ENCODE results near the gene PRUNE2.

PRUNE2 gene

DNA sequence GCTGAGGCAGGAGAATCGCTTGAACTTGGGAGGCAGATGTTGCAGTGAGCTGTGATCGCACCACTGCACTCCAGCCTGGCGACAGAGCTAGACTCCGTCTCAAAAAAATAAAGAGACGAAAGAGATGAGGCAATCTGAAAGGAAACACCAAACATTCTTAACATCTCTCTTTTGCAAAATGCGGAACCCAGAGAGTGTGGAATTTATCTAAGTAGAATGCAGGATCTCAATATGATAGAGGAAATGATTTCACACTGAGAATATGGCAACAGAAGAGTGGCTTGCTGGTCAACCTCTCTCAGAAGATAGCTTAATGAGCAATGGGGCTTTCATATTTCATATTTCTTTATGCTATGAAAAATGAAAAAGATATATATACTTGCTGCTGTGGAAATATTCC is 175.1 kb downstream of the PRUNE2 start:
- no peak for DNase-seq

DNA sequence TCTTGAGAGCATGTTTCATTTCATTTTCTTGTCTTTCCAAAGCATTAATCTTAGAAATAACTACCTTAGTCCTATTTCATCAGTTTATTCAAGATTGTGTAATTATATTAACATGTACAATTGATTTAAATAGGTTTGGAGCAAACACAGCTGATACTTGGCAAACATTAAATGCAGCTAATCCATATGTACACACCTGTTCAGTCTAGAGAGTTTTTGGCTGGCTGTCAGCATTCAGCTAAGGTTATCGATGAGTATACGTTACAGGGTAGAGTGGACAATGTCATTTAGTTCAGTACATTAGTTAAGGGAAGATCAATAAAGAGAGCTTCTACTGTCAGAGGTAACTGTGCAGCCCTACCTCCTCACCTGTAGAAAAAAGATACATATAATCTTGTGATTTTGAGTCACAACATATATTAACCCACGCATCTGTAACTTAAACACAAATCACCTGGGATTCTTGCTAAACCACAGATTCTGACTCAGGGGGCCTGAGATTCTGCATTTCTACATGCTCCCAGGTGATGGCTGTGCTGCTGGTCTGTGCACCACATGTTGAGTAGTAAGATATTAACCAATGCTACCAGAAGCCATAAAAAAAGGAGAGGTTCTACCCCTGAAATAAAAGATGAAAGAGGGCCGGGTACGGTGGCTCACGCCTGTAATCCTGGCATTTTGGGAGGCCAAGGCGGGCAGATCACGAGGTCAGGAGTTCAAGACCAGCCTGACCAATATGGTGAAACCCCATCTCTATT is 175.8 kb downstream of the PRUNE2 start:
- no peak for DNase-seq

DNA sequence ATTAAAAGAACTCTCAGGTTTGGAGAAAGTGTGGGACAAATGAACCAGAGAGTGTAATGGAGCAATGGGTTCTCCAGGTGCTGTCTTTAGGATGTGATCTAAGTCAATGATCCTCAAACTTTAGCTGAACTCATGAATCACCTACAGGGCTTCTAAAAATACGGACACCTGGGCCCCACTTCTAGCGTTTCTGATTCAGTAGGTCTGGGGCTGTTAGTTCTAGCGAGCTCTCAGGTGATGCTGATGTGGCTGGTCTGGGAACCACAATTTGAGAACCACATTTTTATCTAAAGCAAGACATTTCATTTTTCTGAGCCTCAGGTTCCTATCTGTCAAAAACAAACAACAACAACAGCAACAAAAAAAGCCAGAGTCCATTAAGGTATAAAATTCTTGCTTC is 176.8 kb downstream of the PRUNE2 start:
- no peak for DNase-seq

DNA sequence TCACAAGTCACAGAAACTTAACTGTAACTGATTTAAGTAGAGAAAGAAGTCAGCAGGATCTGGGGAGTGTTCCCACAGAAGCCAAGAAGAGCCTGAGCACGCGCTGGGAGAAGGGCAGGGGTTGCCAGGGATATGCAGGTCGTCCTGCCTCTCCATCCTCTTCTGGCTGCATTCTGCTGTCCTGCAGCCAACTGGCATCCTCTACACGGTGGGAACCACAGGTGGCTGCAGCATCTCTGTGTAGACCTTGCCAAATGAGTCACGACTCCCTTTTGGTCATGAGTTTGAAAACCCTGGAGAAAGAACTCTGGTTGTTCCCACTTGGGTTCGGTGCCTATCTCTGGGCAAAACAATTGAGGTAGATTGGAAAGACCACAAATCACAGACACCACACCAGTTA is 180.0 kb downstream of the PRUNE2 start:
- DNase-seq: no peak

DNA sequence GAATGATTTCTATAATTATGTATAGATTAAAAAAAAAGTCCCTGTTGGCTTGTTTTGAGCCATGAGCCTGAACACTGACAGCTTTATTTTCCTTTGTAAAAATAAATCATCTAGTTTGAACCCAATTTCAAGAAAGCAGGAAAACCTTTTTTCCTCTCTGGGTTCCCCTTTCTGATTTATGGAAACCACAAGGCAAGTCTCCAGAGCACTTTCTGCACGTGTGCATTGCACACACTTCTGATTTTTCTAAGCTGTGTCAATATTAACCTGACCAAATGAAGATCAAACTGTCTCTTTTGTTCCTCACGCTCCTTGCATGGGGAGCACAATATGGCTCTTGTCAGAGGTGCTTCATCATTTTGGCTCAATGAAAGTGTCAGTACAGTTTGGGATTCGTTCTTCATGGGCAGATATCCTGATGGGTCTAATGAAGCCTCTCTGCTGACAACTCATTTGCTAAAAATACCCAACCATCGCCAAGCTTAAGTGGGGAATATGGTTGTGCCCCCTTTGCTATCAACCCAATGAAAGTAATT is 180.8 kb downstream of the PRUNE2 start:
- no peak for DNase-seq

DNA sequence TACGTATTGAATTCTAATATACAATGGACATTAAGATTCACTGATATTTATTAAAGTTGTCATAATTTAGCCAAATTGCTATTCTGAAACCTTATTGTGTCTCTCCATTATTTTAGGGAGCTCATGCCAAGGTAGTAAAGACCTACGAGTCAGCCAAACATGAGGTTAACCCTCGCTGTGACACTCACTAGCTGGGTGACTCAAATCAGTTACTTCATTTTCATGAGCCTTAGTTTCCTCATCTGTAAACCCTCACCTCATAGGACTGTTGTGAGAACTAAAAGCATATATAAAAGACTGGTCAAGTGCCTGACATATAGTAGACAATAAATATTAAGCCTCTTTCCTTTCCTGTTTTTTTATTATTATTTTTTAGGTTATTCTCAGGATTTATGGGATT is 185.7 kb downstream of the PRUNE2 start:
- DNase-seq: no peak

DNA sequence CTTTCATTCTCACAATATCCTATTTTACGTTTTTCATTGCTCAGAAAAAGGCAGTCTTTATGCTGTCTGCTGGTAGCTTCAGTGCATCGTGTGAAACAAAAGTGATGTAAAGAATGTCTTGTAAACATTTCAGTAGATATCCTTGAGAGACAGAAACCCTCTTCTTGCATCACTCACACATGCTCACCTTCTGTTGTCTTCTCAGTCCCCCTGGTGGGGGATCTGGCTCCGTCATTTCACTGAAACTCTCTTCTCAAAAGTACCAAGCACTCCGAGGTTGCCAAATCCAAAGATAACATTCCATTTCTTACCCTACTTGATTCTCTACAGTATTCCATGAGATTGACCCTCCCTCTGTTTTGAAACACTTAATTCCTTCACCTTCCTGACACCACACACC is 187.7 kb downstream of the PRUNE2 start:
- DNase-seq: no peak

DNA sequence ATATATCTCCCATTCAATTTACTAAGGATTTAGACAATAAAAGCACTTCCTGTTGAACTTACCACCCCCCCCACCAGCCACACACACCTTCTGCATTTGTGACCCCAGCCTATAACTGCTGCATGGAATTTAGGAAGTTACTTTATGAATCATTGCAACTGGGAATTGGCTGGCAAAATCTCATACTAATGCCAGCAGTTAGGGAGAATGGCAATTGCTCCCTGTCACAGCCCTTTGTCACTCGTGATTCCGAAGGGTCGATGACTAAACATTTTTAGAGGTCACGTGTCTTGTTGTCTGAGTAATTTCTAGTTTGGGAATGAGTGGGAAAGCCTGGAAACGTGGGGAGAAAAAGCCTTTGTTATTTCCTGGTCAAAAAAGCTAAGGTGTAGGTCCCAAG is 188.3 kb downstream of the PRUNE2 start:
- DNase-seq: no peak

DNA sequence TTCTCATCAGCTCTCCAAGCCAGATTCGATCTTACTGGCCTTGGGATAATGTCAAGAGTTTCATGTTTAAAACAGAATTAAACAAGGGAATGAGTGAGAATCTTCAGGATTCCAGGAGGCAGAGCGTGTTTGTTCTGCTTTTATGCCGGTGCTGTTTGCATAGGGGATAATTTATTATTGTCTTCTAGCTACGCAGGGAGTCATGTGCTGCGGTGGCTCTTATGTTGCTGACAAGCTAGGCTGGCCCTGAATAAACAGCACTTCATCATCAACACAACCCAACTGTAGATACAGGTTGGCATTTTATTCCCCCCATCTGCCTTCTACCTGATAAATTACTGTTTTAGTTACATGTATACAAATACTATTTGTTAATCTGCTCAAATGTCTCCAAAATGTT is 188.7 kb downstream of the PRUNE2 start:
- no peak for DNase-seq

DNA sequence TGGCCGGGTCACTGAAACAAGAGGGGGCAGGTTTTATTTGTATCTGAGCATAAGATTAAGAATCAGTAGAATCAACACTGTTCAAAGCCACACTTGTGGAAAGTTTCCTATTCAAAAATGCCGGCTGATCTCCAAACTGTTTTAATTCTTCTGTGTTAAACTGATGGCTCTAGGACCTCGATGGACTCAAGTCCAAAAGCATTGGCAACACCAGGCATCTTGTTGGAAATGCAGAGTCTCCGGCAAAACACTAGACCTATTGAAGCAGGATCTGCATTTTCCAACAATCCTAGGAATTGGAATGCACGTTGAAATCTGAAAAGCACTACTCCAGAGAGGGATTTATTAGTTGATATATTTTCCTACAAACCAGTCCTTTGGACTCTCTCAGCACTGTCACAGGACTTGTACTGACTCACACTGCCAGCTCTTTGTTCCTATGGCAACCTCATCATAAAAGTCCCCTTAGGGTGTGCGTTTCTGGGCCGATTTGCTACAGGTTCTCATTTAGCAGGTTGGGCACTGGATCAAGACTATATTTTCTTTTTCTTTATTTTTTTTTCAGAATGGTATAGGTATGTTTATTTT is 189.7 kb downstream of the PRUNE2 start:
- DNase-seq: no peak

DNA sequence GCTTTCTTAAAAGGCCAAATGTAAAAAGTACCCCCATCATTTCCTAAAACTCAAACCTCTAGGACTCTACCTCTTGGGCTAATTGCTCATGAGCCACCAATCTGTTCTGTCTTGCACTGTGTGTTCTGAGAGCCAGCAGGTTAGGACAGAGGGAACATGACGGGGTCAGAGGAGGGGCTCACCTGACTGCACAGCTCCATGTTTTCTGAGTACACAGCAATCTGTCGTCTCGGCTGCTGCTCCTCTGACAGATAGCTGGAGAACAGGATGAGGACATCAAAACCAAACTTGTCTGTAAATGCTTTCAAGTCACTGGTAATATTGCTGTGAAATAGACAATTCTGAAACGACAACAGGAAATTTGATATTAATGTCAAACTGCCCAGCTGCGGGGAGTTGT is 192.5 kb downstream of the PRUNE2 start:
- DNase-seq: no peak

DNA sequence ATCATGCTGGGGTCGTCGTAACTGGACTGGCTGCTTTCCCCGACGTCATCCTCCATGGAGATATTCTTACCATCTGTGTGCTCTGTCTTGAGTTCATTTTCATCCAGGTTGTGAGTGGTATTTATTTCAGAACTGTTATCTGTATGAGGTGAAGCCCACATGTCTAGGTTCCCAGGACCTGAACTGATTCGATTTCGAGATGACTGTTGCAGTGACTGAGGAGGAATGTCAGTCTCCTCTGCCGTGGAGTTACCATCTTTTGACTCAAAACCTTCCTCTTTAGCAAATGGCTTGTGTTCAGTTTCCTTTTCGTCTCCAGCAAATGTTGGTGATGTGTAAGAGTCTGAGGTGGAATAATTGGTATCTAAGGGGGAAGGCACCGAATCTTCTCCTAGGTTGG is 196.9 kb downstream of the PRUNE2 start:
- no peak for DNase-seq

DNA sequence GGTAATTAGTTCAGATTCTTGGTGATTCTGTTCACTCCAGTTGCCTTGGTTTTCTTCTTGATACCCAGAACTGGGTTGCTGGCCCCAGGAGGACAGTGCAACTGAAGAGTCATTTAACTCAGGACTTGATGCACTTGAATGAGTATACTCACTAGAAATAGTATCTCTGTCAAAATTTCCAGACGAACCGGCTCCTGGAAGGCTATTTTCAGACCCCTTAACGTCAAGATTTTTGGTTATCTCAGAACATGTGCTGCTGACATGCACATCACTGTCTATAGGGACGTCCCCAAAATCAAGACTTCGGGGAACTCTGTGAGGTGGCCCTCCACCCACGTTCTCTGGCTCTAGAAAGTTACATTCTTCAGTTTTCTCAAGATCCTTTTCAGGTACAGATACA is 198.4 kb downstream of the PRUNE2 start:
- DNase-seq: no peak

DNA sequence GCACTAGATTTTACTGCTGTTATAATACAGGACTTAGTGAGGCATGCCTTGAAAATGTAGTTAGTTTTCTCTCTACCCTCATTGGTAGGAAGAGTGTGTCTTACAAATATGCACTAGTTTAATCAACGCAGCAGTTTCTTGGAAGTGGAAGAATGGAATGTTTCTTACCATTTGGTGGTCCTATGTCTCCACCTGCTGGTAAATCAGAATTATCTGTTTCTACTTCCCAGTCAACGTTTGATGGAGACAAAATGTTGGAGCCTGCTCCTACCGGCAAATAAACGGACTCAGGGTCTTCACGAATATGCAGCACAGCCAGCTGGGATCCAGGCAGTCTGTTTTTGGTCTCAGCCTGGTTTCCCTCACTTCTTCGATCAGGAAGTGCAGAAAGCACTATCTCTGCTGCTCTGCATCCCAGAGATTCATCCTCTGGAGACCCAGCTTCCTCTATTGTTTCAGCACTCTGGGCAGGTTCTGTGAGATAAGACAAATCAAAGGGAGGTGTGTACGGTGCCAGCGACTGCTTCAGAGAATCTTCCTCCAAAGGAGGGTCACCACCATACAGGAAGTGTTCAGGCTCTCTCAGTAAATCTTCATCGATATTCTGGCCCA is 201.2 kb downstream of the PRUNE2 start:
- no peak for DNase-seq

DNA sequence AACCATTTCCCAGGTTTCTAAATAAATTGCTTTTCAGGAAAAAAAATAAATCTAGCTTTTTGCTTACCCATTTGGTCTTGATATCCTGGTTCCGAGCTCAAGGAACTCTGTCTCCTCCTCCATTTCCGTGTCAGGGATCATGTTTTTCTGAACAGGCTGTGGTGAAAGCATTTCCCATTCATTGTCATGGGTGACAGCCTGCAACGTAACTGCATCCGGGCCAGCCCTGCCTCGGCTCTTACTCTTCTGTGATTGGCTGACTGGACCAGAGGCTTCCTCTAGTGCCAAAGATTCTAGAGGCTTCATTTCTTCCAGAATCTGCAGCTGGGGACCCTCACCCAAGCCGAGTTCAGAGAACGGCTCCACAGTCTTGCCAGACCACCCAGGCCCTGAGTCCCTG is 202.6 kb downstream of the PRUNE2 start:
- DNase-seq: no peak

DNA sequence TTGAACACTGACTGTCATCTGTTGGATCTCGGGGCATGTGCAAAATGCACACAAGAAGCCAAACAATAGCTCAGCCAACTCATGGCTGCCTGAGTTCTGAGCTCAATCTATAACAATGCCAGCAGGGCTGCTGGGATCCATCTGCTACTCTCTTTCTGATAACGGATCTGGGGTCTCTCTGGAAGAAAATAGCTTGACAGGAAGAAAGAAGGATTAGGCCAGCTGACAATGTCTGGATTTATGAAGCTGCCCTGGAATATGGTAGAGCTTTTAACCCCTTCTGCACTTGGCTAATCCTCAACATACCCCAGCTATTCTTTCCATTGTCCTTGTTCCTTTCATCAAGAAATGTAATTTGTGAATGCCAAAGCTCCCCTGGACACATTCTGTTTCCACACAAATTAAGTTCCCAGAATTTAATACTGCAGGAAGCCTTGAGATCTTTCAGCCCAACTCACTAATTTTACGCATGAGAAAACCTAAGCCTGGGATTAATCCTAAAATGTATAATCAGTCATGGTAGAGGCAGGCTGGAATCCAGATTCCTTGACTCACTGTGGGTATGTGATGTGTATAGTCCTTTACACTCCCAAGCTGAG is 204.4 kb downstream of the PRUNE2 start:
- DNase-seq: no peak

DNA sequence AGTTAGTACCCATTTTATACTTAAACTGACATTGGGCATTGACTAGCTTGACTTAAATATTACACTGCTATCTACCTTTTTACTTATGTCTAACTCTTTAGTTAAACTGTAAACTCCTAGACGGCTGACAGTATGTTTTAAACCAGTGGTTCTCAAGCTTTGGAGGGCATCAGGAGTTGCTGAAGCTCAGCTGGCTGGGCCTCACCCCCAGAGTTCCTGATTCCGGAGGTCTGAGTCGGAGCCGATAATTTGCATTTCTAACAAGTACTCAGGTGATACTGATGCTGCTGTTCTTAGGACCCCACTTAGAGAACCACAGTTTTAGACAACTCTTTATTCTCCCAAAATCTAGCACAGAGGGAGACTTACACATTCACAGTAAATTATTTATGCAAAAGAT is 205.0 kb downstream of the PRUNE2 start:
- no peak for DNase-seq

DNA sequence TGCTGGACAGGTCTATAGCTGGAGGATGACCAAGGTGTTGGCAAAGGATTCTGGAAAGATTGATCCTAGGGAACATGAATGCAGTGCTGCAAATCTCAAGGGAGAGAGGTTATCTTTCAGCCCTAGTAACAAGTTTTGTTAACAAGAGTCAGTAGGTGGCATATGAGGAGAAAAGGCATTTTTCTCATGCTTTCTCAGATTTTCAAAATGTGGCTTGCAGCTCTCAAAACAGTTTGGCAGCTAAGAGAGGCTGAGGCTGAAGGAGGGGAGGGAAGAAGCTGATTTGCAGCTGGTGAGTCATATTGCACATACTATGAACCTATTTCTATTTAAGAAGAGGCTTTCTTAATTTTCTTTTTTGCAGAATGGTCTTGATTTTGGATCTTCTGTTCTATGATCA is 205.9 kb downstream of the PRUNE2 start:
- no peak for DNase-seq

DNA sequence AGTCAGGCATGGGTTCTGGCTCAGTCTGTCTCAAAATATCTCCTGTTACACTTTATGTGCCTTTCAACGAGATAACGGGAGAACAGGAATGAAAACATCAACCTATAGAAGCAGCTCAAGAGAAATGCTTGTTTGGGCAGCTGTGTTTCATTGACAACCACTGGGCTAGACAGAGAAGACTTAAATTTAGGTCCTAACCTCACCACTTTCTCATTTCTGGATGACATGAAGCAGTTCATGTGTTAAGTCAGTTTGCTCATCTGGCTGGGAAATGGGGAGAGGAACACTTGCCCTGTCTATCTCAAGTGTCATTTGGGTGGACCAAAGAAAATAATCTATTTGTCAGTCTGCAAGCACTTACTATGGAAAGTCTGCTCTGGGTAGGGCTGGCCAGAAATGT is 208.4 kb downstream of the PRUNE2 start:
- no peak for DNase-seq

DNA sequence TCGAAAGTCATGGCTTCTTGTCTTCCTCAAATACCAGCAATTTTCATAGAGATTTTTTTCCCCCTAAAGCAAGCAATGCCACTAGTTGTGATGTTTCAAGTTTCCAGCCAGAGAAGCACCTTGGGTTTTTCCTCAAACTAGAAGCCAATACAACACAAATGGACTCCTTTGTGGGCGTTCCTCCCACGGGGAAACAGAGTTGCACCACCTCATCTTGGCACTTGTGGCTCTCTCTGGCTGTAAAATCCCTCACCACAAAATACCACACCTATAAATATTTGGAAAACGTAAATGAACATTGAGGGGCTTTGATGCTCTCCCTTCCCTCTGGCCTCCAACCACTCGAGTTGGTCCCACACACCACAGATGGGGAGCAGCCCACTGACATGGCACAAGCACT is 208.8 kb downstream of the PRUNE2 start:
- DNase-seq: no peak

DNA sequence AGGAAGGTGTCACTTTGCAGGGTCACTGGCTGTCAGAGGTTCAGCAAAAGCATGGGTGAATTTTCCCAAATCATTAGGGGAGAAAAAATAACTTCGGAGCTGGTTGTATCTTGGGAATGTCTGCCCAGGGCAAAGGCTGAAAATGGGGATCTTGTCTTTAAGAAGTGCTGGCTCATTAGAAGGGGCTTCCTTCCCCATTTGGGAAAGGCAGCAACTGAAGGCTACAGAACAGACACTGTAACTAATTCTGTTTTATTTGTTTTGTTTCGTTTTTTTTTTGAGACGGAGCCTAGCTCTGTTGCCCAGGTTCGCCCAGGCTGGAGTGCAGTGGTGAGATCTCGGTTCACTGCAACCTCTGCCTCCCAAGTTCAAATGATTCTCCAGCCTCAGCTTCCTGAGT is 212.0 kb downstream of the PRUNE2 start:
- no peak for DNase-seq

DNA sequence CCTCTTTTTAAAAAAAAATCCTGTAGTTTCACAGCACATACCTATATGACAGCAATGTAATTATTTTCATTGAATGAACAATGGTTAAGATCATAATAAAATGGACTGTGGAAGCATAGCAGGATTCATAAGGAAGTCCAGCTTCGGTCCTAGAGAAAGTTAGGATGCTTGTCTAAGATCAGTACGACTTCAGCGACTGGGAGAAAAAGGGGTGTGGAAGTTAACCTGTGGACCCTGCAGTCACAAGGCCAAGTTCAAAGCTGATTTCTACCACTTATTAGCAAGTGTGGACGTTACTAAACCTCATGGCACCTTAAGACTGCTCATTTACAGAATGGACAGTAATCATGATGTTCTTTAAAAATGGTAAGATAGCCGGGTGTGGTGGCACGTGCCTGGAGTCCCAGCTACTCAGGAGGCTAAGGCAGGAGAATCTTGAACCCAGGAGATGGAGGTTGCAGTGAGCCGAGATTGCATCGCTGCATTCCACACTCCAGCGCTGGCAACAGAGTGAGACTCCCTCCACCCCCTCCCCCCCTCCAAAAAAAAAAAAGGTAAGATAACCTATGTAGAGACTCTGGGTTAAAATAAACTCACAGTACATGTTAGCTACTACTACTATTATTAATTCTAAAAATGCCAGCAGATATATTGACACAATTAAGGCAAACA is 213.3 kb downstream of the PRUNE2 start:
- no peak for DNase-seq

DNA sequence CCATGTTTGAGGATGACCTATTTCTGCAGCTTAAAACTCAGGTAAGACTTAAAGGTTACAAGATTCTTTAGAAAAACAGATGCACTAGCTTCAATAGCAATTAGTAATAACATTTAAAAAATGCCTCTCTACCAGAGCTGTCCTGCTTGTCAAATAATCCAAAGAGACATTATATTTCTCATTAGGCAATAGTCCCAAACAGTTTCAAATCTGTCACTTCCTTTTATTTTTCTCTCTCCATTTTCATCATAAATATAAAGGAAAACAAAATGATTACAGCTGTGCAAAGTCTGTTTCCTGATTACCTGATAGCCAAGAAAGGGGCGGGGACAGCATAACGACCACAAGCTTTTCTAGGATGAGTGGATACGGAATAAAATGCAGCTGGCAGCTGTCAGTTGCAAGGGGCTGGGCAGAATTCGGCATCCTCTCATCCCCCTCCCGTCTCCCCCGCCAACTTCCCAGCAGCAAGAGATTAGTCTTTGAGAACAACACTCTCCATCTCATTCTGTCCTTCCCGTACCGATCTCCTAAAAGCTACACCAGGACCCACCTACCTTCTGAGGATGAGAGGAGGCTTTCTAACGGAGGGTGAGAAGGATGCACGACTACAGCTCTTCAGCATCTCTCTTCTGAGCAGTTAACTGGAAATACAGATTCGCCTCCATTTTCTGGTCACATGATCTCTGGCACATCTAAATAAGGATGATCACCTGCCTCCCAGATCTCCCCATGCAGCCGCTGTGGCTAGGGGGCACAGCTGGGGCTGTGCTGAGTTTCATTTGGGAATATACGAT is 214.2 kb downstream of the PRUNE2 start:
- no peak for DNase-seq
